GM21825 (cell line): ENCODE data around the gene MRS2.

Source experiments
- ATAC-seq: cut with Tn5 transposase; IDR thresholded peaks from one replicate; pipeline ENCODE4 v1.9.1; 2021; ENCODE audit warnings: mild to moderate bottlenecking, moderate library complexity; ENCODE audit not compliant: unreplicated experiment

MRS2 gene

GRCh38 chr6:24469811-24470210 lies 67.1 kb downstream of the MRS2 start:
- no peak for ATAC-seq

- no peak for ATAC-seq
These were observed 69.4 kb downstream of the MRS2 start for GRCh38 chr6:24472181-24472580.
